ENCODE data around the gene LRRC32.

DNA sequence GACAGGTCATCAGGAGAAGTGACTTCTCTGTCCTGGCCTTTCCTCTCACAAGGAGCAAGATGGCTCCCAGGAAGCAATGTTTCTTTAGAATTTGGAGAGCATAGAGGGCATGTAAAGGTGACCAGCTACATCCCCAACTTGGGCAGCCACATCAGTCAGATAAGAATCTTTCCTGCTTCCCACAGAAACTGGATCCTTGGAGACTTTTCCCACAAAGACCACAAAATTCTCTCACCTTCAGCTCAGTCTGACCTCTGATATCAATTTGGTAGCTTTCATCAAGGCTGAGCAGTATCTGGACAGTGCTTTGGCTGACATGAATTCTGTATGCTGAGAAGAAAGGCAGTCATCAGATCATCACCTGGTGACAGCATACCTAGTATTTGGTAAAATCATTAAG lies 23.3 kb upstream of the LRRC32 start:
- TF ChIP-seq, protein P1, sequence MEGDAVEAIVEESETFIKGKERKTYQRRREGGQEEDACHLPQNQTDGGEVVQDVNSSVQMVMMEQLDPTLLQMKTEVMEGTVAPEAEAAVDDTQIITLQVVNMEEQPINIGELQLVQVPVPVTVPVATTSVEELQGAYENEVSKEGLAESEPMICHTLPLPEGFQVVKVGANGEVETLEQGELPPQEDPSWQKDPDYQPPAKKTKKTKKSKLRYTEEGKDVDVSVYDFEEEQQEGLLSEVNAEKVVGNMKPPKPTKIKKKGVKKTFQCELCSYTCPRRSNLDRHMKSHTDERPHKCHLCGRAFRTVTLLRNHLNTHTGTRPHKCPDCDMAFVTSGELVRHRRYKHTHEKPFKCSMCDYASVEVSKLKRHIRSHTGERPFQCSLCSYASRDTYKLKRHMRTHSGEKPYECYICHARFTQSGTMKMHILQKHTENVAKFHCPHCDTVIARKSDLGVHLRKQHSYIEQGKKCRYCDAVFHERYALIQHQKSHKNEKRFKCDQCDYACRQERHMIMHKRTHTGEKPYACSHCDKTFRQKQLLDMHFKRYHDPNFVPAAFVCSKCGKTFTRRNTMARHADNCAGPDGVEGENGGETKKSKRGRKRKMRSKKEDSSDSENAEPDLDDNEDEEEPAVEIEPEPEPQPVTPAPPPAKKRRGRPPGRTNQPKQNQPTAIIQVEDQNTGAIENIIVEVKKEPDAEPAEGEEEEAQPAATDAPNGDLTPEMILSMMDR (IDR thresholded peaks at IDR 0.05): no peak
- no peak for TF ChIP-seq GATA3 (IDR thresholded peaks at IDR 0.05; ENCODE audit: borderline replicate concordance)
- TF ChIP-seq, protein P2, sequence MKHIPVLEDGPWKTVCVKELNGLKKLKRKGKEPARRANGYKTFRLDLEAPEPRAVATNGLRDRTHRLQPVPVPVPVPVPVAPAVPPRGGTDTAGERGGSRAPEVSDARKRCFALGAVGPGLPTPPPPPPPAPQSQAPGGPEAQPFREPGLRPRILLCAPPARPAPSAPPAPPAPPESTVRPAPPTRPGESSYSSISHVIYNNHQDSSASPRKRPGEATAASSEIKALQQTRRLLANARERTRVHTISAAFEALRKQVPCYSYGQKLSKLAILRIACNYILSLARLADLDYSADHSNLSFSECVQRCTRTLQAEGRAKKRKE (CRISPR knock-in tag; IDR thresholded peaks at IDR 0.05; ENCODE audit: low read depth): no peak

Measured in A549 (cell line).